HEK293 (cell line): Measurements from ENCODE around the gene PDGFA.

Source experiments
- CTCF ChIP-seq: fragments of 450-650 bp; formaldehyde crosslinking; IDR thresholded peaks from 2 replicates; pipeline ENCODE4 v1.5.1; 2016; ENCODE audit warnings: missing biosample characterization, missing genetic modification characterization
- GLI4 ChIP-seq: fragments of 450-650 bp; formaldehyde crosslinking; IDR thresholded peaks from 2 replicates; pipeline ENCODE4 v1.5.1; 2016; ENCODE audit warnings: missing biosample characterization, missing genetic modification characterization
- KLF9 ChIP-seq: fragments of 450-650 bp; formaldehyde crosslinking; IDR thresholded peaks from 2 replicates; pipeline ENCODE4 v1.5.1; 2016; ENCODE audit warnings: missing biosample characterization, missing genetic modification characterization, low read depth
- MYNN ChIP-seq: fragments of 450-650 bp; formaldehyde crosslinking; IDR thresholded peaks from 2 replicates; pipeline ENCODE4 v1.5.1; 2016; ENCODE audit warnings: missing biosample characterization, missing genetic modification characterization, borderline replicate concordance
- ZBTB8A ChIP-seq: fragments of 450-650 bp; formaldehyde crosslinking; IDR thresholded peaks from 2 replicates; pipeline ENCODE4 v1.5.1; 2016; ENCODE audit warnings: missing biosample characterization, missing genetic modification characterization
- ZFP37 ChIP-seq: fragments of 450-650 bp; formaldehyde crosslinking; IDR thresholded peaks from 2 replicates; pipeline ENCODE4 v1.5.1; 2016; ENCODE audit warnings: missing biosample characterization, missing genetic modification characterization
- ZNF157 ChIP-seq: fragments of 450-650 bp; formaldehyde crosslinking; IDR thresholded peaks from 2 replicates; pipeline ENCODE4 v1.5.1; 2016; ENCODE audit warnings: missing biosample characterization, missing genetic modification characterization
- ZNF248 ChIP-seq: fragments of 450-650 bp; formaldehyde crosslinking; IDR thresholded peaks from 2 replicates; pipeline ENCODE4 v1.5.1; 2017; ENCODE audit warnings: missing biosample characterization, missing genetic modification characterization
- ZNF513 ChIP-seq: fragments of 450-650 bp; IDR thresholded peaks from 2 replicates; pipeline ENCODE4 v1.5.1; 2018; ENCODE audit warnings: missing biosample characterization, missing genetic modification characterization
- ZNF561 ChIP-seq: fragments of 450-650 bp; IDR thresholded peaks from 2 replicates; pipeline ENCODE4 v1.5.1; 2018; ENCODE audit warnings: missing biosample characterization, missing genetic modification characterization, borderline replicate concordance
- ZNF830 ChIP-seq: fragments of 450-650 bp; IDR thresholded peaks from 2 replicates; pipeline ENCODE4 v1.5.0; 2018; ENCODE audit warnings: missing biosample characterization, missing genetic modification characterization, low read depth, mild to moderate bottlenecking, moderate library complexity
- TF ChIP-seq, protein P1 (sequence below): fragments of 450-650 bp; formaldehyde crosslinking; IDR thresholded peaks from 2 replicates; pipeline ENCODE4 v1.5.1; 2017; ENCODE audit warnings: missing biosample characterization, mild to moderate bottlenecking, missing genetic modification characterization, moderate library complexity

DNA sequence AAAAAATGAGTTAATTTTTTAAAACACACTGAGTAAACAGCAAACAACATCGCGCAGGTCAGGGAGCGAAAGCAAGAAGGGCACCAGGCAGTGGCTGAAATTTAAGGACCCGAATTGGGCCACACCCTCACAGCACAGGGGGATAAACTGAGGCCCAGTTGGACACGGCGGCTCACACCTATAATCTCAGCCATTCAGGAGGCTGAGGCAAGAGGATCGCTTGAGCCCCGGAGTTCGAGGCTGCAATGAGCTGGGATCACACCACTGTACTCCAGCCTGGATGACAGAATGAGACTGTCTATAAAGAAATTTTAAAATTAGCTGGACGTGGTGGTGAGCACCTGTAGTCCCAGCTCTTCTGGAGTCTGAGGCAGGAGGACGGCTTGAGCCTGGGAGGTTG lies 69.6 kb downstream of the PDGFA start:
- TF ChIP-seq CTCF (tag by site-specific recombination) (no peak), ZNF561 (tag by site-specific recombination) (no peak), KLF9 (tag by site-specific recombination) (no peak), ZBTB8A (tag by site-specific recombination) (no peak), ZNF830 (tag by site-specific recombination) (no peak), ZFP37 (no peak), MYNN (tag by site-specific recombination) (no peak), GLI4 (tag by site-specific recombination) (no peak), ZNF513 (tag by site-specific recombination) (no peak), ZNF157 (no peak), ZNF248 (tag by site-specific recombination) (no peak)
- TF ChIP-seq, protein P1, sequence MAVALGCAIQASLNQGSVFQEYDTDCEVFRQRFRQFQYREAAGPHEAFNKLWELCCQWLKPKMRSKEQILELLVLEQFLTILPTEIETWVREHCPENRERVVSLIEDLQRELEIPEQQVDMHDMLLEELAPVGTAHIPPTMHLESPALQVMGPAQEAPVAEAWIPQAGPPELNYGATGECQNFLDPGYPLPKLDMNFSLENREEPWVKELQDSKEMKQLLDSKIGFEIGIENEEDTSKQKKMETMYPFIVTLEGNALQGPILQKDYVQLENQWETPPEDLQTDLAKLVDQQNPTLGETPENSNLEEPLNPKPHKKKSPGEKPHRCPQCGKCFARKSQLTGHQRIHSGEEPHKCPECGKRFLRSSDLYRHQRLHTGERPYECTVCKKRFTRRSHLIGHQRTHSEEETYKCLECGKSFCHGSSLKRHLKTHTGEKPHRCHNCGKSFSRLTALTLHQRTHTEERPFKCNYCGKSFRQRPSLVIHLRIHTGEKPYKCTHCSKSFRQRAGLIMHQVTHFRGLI (tag by site-specific recombination) = no peak
